GM18517 (cell line): Measurements from ENCODE around the gene SELENOF.

Experiments
- ATAC-seq: cut with Tn5 transposase; IDR thresholded peaks from one replicate; pipeline ENCODE4 v1.9.1; 2021; ENCODE audit warnings: mild to moderate bottlenecking, moderate library complexity; ENCODE audit not compliant: unreplicated experiment

SELENOF gene

GRCh38 chr1:86913896-86914600 lies at the start of gene SELENOF:
Gene SELENOF, minus strand, starts transcription at chr1:86914126. Its CDS starts 15 bp downstream, at chr1:86914111.
- peak; percentile 76 for ATAC-seq

- no peak for ATAC-seq
Measured at GRCh38 chr1:86960548-86960947, 46.6 kb upstream of the SELENOF start.

- ATAC-seq: no peak
Measured at GRCh38 chr1:86957221-86957620, 43.3 kb upstream of the SELENOF start.

GRCh38 chr1:86956221-86956620 lies 42.3 kb upstream of the SELENOF start:
- ATAC-seq: no peak

GRCh38 chr1:86955678-86956077 lies 41.8 kb upstream of the SELENOF start:
- no peak for ATAC-seq

- no peak for ATAC-seq
Measured at GRCh38 chr1:86953167-86953566, 39.2 kb upstream of the SELENOF start.

GRCh38 chr1:86951430-86951829 lies 37.5 kb upstream of the SELENOF start:
- no peak for ATAC-seq

GRCh38 chr1:86950712-86951419 lies 36.9 kb upstream of the SELENOF start:
- no peak for ATAC-seq

- no peak for ATAC-seq
Measured at GRCh38 chr1:86948212-86948611, 34.3 kb upstream of the SELENOF start.

- ATAC-seq: no peak
Measured at GRCh38 chr1:86942743-86943142, 28.8 kb upstream of the SELENOF start.

GRCh38 chr1:86942042-86942441 lies 28.1 kb upstream of the SELENOF start:
- no peak for ATAC-seq

GRCh38 chr1:86940599-86940998 lies 26.7 kb upstream of the SELENOF start:
- ATAC-seq: no peak

- ATAC-seq: no peak
Measured at GRCh38 chr1:86939406-86939805, 25.5 kb upstream of the SELENOF start.

GRCh38 chr1:86938855-86939254 lies 24.9 kb upstream of the SELENOF start:
- ATAC-seq: peak; percentile 65

- no peak for ATAC-seq
Measured at GRCh38 chr1:86938450-86938849, 24.5 kb upstream of the SELENOF start.

GRCh38 chr1:86933562-86934377 lies 19.8 kb upstream of the SELENOF start:
- no peak for ATAC-seq

GRCh38 chr1:86933051-86933450 lies 19.1 kb upstream of the SELENOF start:
- ATAC-seq: no peak

GRCh38 chr1:86928819-86929218 lies 14.9 kb upstream of the SELENOF start:
- no peak for ATAC-seq

- ATAC-seq: no peak
Measured at GRCh38 chr1:86926883-86927282, 13.0 kb upstream of the SELENOF start.

GRCh38 chr1:86925742-86926141 lies 11.8 kb upstream of the SELENOF start:
- no peak for ATAC-seq

GRCh38 chr1:86924324-86924960 lies 10.5 kb upstream of the SELENOF start:
- ATAC-seq: no peak
